ENCODE measurements around the gene ITPR2.

Gene ITPR2

DNA sequence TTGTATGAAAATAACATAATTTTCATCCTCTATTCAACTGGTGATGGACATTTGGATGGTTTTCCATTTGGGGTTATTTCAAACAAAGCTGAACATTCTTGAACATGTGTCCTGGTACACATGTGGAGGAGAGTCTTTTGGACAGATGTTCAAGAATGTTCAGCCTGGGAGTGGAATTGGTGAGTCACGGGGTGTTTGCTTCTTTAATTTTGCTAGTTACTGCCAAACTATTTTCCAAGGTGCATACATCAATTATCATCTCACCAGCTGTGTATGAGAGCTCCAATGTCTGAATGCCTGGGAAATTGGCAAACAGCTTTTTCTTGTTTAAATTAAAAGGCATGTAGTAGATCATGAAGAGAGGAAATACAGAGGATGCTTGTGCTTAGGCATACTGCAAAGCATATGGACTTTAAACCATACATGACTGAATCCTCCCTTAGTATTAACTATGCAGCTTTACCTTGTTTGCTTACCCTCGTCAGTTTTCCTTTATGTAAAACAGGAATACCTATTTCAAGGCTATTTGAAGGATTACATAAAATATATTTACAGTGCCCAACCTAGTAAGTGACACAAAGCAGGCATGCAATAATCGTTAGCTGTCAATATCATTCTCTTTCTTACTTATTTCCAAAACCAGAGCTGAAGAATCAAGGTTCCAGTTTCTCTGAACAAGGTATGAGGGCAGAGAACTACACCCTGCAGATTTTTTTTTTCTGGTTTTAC, 152.1 kb downstream of the ITPR2 start:
- TF ChIP-seq, protein P1, sequence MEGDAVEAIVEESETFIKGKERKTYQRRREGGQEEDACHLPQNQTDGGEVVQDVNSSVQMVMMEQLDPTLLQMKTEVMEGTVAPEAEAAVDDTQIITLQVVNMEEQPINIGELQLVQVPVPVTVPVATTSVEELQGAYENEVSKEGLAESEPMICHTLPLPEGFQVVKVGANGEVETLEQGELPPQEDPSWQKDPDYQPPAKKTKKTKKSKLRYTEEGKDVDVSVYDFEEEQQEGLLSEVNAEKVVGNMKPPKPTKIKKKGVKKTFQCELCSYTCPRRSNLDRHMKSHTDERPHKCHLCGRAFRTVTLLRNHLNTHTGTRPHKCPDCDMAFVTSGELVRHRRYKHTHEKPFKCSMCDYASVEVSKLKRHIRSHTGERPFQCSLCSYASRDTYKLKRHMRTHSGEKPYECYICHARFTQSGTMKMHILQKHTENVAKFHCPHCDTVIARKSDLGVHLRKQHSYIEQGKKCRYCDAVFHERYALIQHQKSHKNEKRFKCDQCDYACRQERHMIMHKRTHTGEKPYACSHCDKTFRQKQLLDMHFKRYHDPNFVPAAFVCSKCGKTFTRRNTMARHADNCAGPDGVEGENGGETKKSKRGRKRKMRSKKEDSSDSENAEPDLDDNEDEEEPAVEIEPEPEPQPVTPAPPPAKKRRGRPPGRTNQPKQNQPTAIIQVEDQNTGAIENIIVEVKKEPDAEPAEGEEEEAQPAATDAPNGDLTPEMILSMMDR (IDR thresholded peaks at IDR 0.05): no peak

DNA sequence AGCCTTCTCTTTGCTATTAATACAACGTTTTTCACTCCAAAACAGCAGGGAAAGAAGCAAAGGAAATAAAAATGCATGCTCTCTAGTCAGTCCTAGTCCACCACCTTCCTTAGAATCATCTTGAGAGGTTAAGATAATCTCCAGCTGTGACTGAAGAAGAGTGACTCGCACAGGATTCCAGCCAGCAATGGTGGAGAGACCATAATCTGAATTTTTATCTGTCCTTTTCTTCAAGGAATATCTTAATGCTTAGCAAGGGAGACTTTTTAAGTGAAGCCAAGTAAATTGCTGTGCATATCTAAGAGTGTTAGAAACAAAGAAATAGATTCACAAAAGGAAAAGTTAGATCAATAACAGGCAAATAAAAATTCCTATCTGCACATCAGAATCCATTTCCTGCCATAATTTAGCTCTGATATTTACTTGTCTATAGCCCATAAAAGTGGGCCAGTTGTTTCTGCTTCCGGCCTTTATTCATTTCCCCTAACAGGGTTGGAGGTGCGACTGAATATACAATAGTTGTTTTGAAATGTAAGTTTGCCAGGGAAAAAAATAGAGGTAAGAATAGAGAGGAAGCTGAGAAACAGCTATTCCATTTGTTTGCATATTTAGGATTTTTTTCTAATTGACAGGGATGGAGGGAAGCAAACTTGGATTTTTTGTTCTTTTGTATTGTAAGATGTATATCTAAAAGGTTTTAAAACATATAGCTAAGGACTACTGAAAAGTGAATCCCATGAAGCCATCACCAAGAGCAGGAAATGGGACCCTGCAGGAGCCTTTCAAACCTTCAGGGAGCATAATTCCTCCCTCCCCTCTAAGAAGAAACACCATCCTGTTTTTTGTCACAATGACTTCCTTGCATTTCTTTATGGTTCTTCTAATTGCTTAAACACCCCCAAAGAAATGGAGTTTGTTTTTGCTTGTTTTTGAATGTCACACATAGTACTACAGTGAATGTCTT, 154.0 kb downstream of the ITPR2 start:
- TF ChIP-seq, protein P1 (IDR thresholded peaks at IDR 0.05): no peak

DNA sequence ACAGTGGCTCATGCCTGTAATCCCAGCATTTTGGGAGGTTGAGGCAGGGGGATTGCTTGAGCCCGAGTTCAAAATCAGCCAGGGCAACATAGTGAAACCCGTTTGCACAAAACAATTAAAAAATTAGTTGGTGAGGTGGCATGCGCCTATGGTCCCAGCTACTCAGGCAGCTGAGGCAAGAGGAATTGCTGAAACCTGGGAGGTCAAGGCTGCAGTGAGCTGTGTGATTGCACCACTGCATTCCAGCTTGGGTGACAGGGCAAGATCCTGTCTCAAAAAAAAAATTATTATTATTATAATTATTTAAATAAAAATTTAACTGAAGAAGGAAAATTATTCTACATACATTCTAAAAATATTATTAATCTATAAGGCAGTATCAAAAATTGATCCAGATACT, 164.1 kb downstream of the ITPR2 start:
- TF ChIP-seq, protein P1 (IDR thresholded peaks at IDR 0.05): no peak

DNA sequence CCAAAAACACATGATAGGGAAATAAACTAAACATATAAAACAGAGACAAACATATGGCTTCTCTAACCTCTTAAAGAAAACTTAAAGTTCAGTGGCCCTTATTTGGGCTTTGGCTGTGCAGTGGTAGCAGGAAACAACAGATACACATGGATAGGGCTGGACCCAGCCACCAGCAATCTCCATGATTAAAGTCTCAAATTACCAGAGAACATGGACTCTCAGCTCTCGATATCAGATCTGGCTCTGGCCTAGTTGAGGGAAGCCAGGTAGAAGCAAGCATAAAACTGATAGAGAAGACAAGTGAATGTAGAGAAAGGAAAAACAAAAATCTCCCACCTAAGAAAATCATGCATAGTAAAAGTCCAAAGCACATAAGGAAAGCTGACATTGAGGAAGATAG, 164.8 kb downstream of the ITPR2 start:
- TF ChIP-seq, protein P1 (IDR thresholded peaks at IDR 0.05): no peak

DNA sequence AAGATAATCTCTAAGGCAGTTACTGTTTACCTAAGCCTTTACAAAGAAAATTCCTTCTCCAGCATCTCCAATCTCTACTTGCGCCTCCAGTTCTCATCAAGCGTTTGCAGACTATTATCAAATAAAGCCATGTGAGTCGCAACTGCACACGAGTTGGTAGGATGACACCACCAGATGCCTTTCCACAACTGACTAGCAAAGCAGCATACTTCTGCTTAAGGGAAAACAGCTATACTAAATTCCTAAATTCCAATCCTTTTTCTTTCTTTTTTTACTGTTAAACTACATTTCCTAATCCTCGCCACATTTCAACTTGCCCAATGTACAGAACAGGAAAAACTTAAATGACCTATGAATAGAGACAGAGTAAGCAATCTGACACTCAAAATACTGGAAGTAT, 166.7 kb downstream of the ITPR2 start:
- TF ChIP-seq, protein P1 (IDR thresholded peaks at IDR 0.05): no peak

DNA sequence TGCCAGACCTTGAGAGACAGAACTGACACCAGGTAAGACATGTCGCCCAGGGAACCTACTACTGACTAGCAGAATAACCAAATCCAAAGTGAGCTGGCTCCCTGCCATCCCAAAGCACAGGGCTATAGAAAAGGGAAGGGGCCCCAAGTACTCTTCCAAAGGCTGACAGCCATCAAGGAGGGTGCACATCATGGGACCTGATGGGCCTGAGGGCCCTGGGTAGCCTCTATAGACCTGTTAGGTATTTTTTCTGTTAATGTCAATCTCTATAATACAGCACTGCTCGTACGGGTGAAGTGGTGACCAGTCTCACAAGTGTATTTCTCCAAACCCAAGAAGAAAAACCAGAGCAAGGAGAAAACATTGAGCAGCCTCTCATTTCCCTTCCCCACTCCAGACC, 171.6 kb downstream of the ITPR2 start:
- TF ChIP-seq, protein P1 (IDR thresholded peaks at IDR 0.05): no peak

DNA sequence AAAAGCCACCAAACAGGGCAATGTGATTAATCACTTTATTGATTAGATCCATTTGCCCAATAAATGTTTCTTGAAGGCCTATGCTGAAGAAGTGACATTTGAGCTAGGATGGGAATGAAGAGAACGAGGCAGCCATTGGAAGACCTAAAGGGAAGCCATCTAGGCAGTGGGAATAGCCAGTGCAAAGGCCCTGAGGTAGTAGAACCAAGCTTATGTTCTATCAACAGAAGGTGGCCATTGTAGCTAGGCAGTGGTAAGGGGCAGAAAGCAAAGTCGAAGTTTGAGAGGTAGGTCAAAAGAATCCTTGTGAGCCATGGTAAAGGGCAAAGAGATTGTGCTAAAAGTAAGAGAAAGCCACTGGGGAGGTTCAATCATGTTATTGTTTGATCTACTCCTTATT, 173.1 kb downstream of the ITPR2 start:
- TF ChIP-seq, protein P1 (IDR thresholded peaks at IDR 0.05): no peak

Data from LNCAP (cell line).